CD4-positive, alpha-beta T cell treated with Interleukin-1 beta for 1 hour (primary cell): ENCODE results near the gene TMEM79.
"Not testable (repeated sequence)": the region's sequence is repeated elsewhere in the genome, so short reads cannot be mapped to it uniquely, and the experiment has no call there.

ENCODE experiments used
- DNase-seq, 2 donors: peaks; one replicate each; pipeline ENCODE4 v3.0.0-alpha.2; 2020 to 2022

TMEM79 gene

DNA sequence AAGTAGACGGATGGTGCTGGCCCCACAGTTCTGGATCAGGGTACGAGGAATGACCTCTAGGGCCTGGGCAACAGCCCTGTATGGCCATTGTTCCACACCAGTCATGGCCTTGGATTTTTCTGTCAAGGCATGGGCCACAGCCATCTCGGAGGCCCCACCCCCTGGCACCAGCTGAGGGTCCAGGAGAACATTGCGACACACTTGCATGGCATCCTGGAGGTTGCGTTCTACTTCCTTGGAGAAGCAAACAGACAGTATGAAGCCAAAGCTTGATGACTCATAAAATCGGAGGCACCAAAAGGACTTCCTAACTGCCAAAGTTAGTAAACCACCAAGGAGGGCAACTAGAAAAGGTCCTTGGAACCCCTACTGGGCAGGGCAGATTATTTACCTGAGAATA, 26.8 kb downstream of the TMEM79 start:
- DNase-seq, result no peak

DNA sequence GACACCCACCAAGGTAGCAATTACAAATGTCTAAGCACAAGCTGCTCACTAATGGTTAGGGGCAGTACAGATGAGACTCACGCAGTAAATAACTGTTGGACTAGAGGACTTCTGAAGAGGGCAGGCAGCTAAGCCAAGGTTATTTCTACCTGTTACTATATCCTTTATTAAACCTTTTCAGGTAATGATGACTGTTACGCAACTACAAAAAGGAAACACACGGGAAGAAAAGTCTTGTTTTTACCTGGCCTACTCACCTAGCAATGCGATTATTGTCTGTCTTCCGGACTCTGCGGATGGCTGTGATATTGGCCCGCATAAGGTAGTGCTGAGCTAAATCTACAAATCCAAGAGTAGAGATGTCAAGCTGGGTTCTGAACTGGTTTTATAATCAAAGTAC, 32.8 kb downstream of the TMEM79 start:
- no peak for DNase-seq

DNA sequence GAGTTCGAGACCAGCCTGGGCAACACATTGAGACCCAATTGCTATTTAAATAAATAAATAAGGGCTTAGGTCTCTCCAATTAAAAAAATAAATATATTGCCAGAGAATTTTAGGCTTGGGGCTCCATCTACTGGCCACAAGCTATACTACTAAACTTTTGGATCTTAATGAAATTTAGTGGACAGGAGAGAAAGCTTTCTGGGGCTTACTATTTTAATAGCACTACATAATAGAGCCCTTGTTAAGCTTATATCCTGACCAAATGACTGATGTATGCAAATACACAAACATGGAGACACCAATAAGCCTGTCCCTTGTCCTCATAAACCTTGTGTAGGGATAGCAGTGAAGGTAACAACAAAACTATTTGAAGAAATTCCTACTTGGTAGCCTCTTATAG, 35.5 kb downstream of the TMEM79 start:
- DNase-seq, result peak in 1 of 2 donors; percentile 50

DNA sequence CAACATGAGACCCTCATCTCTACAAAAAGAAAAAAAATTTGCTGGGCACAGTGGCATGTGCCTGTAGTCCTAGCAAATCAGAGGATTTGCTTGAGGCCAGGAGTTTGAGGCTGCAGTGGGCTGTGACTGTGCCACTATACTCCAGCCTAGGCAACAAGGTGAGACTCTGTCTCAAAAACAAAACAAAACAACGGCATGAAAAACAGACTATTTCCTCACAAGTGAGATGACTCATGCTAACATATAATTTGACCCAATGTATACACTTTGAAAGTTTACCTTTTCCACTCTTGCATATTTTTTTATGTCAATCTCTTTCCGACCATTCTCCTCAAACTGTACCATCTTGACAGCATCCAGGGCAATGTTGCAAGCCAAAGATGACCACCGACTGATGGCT, 36.4 kb downstream of the TMEM79 start:
- no peak for DNase-seq

DNA sequence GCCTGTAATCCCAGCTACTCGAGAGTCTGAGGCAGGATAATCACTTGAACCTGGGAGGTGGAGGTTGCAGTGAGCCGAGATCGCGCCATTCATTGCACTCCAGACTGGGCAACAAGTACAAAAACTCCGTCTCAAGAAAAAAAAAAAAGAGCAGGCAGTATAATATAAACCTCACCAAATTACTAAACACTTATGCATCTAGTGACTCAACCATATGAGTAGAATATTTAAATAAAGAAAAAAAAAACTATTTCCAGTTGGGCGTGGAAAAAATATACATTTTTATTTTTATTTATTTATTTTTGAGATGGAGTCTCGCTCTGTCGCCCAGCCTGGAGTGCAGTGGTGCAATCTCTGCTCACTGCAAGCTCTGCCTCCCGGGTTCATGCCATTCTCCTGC, 39.1 kb downstream of the TMEM79 start:
- DNase-seq, result not testable (repeated sequence)

DNA sequence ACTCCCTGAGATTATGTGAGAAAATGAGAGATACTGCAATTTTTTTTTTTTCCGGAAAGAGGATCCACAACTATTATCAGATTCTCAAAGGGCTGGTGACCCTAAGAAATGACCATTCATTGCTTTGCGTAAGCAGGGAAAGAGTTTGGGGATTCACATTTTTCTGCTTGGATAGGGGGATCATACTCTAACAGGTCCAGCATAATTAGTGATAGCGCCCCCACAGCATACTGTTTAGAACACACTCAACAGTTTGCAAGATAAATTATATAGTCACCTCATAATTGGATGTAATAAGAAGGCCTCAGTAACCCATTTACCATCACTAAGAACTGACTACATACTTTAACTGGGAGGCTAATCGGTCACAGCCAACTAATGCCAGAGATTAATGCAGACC, 52.1 kb downstream of the TMEM79 start:
- no peak for DNase-seq

DNA sequence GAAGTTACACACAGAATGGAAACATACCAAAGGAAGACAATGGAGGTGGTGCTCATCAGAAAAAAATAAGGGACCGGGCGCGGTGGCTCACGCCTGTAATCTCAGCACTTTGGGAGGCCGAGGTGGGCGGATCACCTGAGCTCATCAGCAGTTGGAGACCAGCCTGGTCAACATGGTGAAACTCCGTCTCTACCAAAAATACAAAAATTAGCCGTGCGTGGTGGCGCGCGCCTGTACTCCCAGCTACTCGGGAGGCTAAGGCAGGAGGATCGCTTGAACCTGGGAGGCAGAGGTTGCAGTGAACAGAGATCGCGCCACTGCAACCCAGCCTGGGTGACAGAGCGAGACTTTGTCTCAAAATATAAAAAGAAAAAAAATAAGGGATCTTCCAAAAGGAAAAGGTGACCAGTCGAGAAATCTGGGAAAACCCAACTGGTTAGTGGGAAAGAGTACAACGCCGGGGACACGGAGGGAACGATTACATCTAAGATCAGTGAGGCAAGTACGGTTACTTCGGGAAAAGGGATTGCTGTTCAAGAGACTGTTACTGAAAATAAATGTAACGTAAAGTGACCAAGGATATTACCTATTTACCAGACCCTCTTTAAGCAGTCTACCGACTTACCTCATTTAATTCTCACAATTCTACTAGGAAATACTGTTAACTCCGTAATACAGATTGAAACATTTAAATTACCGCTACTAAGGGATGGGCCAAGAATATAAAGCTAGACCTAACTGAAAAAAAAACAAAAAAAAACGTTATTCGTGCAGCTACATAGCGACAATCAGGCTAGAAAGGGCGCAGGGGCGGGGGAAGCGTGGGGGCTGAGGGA, 53.1 kb downstream of the TMEM79 start:
- DNase-seq, result no peak

DNA sequence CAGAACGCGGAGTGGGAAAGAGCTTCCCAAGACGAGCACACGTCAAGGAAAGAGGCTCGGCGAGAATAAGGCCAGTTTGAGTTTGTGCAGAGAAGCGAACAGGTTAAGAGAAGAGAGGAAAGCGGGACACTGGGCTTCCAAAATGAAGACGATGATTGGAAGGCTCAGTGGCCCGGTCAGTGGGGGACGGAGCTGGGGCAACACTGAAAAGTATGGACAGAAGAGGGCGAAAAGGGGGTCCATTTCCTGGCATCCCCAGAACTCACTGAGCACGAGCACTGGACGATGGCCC, 53.7 kb downstream of the TMEM79 start:
- DNase-seq, result no peak

DNA sequence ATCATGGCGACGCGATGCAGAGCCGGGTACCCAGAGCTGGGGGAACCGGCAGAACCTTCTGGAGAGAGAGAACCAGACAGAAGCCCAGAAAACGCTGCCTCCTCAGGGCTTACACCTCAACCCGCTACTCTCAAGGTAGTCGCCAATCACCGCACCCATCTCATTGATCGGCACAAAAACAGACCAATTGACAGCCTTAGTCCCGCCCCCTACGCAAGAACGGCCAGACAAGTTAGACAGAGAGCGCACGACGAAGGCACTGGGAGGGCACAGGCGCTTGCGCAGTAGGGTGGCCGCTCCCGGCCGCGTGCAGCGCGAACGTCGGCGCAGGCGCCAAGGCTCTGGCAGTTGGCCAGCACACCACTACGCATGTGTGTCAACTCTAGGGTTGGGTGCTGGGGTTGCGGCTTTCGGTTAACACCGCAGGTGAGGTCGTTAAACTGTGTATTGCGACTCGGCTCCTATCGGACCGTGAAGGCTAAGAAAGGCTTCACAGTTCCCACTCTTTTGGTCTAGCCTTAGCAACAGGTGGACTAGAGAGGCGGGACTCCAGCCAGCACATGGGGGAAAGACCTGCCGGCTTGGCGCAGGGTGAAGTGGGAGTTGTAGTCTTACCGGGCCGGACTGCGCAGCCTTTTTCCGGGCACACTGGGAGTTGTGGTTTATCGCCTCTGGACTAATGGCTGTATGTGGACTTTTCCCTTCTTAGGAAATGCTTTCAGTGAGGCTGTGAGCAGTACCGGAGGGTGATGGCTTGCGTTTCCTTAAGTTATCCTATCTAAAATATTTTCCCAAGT, 54.3 kb downstream of the TMEM79 start, which contains the start of the genes CCT3 and TSACC:
Gene CCT3, minus strand, starts transcription at position 113 of the 797 bp plus-strand sequence. Its CDS starts 108 bp downstream, at position 5.
Gene TSACC, plus strand, starts transcription at position 347 of the 797 bp plus-strand sequence. CDS start 1,232 bp downstream, outside the sequence.
- DNase-seq, result peak; percentile 100
